Measurements from ENCODE around the gene CCDC7.
"Not testable (repeated sequence)": the region's sequence is repeated elsewhere in the genome, so short reads cannot be mapped to it uniquely, and the experiment has no call there.

CCDC7 gene

GRCh38 chr10:32454148-32454547 is 8.2 kb downstream of the CCDC7 start:
- no peak for TF ChIP-seq CTCF (conservative IDR thresholded peaks at IDR 0.05; ENCODE audit: low read depth, low read length)
- no peak for DNase-seq (ENCODE audit: low read depth)
- no peak overlapping the region for H3K4me3 ChIP-seq (ENCODE audit: low read length)

GRCh38 chr10:32459051-32459698 is 13.2 kb downstream of the CCDC7 start:
- TF ChIP-seq CTCF (conservative IDR thresholded peaks at IDR 0.05; ENCODE audit: low read depth, low read length) = no peak
- DNase-seq (ENCODE audit: low read depth) = no peak
- H3K4me3 ChIP-seq (ENCODE audit: low read length) = no peak overlapping the region

GRCh38 chr10:32461203-32461602 is 15.3 kb downstream of the CCDC7 start:
- no peak for DNase-seq (ENCODE audit: low read depth)
- no peak overlapping the region for H3K4me3 ChIP-seq (ENCODE audit: low read length)
- no peak for TF ChIP-seq CTCF (conservative IDR thresholded peaks at IDR 0.05; ENCODE audit: low read depth, low read length)

- no peak for TF ChIP-seq CTCF (conservative IDR thresholded peaks at IDR 0.05; ENCODE audit: low read depth, low read length)
- H3K4me3 ChIP-seq (ENCODE audit: low read length) = no peak overlapping the region
Observed at GRCh38 chr10:32471232-32471631, 25.3 kb downstream of the CCDC7 start.

GRCh38 chr10:32477499-32477898 is 31.6 kb downstream of the CCDC7 start:
- TF ChIP-seq CTCF (conservative IDR thresholded peaks at IDR 0.05; ENCODE audit: low read depth, low read length) = no peak
- H3K4me3 ChIP-seq (ENCODE audit: low read length) = no peak overlapping the region
- no peak for DNase-seq (ENCODE audit: low read depth)

More at GRCh38 chr10:32471232-32471631, 25.3 kb downstream of the CCDC7 start:
- no peak for DNase-seq (ENCODE audit: low read depth)

- no peak for TF ChIP-seq CTCF (conservative IDR thresholded peaks at IDR 0.05; ENCODE audit: low read depth, low read length)
- no peak overlapping the region for H3K4me3 ChIP-seq (ENCODE audit: low read length)
- DNase-seq (ENCODE audit: low read depth) = no peak
Observed at GRCh38 chr10:32481606-32482005, 35.7 kb downstream of the CCDC7 start.

GRCh38 chr10:32483019-32483502 is 37.1 kb downstream of the CCDC7 start:
- DNase-seq (ENCODE audit: low read depth); H3K4me3 ChIP-seq (ENCODE audit: low read length): not testable (repeated sequence)

GRCh38 chr10:32488038-32488437 is 42.1 kb downstream of the CCDC7 start:
- not testable (repeated sequence) for DNase-seq (ENCODE audit: low read depth); H3K4me3 ChIP-seq (ENCODE audit: low read length)

All from retinal pigment epithelial cell (primary cell).